Smooth muscle cell of the pulmonary artery (primary cell): Measurements from ENCODE around the gene TAT. TPM values are rescaled to one million over a fixed set of nuclear protein-coding genes. Genes with fewer than 3 reads are reported as not detected.

ENCODE experiments used
- total RNA-seq: library from RNA; depleted of rRNA; stranded (reverse); fragments of >200 nt; gene quantifications from 2 replicates; pipeline ENCODE4 v1.2.3, GENCODE V29; 2014

Gene TAT
- total RNA-seq = not detected in 2 replicates

DNA sequence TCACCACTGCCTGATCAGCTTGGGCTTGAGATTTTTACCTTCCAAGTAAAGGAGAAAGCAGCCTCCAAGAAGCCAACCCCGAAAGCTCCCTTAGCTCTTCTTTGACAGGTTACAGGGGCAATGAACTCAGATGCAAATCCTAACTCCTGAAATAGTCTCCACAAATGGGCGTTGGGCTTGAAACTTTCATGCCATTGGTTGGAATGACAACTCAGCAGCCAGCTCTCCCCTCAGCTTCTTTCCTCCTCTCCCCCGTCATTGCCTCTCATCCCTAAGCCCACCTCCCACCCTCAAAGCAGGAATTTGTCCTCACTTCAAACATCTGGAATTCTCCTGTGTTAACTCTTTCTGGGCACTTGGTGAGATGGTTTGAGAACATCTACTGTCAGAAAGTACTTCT is at the start of gene TAT:
TAT (minus strand) TSS at position 122 of the 400 bp plus-strand sequence. CDS start 677 bp downstream, outside the sequence.

DNA sequence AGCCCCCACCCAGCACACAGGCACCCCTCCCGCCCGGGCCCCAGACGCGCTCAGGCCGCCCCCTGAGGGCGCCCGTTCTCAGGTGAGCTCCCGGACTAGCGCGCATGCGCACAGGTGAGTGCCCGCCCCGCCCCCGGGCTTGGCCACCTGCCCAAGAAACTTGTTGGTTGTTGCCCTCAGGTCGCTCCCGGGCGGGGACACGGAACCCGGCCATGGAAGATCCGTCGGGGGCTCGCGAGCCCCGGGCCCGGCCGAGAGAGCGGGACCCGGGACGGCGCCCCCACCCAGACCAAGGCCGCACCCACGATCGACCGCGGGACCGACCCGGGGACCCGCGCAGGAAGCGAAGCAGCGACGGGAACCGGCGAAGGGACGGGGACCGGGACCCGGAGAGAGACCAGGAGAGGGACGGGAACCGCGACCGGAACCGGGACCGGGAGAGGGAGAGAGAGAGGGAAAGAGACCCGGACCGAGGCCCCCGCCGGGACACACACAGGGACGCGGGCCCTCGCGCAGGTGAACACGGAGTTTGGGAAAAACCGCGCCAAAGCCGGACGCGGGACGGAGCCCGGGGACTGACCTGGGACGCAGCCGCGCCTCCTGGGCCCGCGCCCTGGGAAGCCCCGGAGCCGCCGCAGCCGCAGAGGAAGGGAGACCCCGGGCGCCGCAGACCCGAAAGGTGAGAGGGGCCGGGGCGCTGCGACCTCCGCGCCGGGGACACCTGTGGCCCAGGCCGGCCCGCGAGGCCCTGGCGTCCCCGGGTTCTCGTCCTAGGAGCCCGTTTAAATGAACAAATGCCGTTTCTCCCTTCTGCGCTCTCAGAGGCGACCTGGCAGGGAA is 49.3 kb upstream of the TAT start, which contains the start of gene MARVELD3:
MARVELD3 (plus strand) TSS at position 167 of the 840 bp plus-strand sequence; CDS start at position 213, 46 bp downstream.

DNA sequence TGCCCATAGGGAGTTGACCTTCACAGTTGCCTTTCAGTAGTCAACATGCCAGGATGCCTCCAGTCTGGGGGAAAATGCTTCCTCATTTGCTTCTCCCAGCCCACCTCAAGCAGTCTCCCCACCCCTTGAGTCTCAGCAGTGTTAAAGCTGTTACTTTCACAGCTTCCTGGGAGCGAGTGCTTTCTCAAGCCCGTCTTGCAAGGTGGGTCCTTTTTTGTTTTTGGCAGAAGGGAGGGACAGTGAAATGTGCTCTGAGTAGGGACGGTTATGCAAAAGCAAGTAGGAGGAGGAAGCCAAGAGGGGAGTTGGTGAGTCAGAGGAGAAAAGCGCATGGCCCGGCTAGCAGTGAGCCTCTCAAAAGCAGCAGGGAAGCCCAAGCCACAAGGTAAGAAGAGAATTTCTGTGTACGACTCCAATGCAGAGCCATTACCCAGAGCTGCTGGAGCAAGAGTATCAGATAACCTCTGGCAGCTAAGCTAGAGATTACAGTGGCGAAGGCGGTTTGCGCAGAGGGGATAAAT is 50.7 kb downstream of the TAT start, which contains the start of gene CHST4:
CHST4 (plus strand) TSS at position 316 of the 521 bp plus-strand sequence. CDS start 10,252 bp downstream, outside the sequence.

Other genes starting within 250 kb of the TAT start
- 0.46 and 1.3 TPM in 2 replicates for gene CALB2, start 218.4 kb downstream of the TAT start, total RNA-seq
- not detected in 2 replicates for gene TLE7, start 135.0 kb downstream of the TAT start, total RNA-seq
- gene ZNF23, start 114.8 kb downstream of the TAT start, total RNA-seq = 8.4 and 10.2 TPM in 2 replicates
- 2.2 and 2.9 TPM in 2 replicates for gene ZNF19, start 87.8 kb downstream of the TAT start, total RNA-seq
- gene CHST4, start 50.7 kb downstream of the TAT start, total RNA-seq = 0.07 TPM in 1 of 2 replicates, not detected in the other
- 0.07 TPM in 1 of 2 replicates, not detected in the other for gene MARVELD3, start 49.1 kb upstream of the TAT start, total RNA-seq
- 8.5 and 9.0 TPM in 2 replicates for gene PHLPP2, start 147.6 kb upstream of the TAT start, total RNA-seq
- 61.9 and 80.3 TPM in 2 replicates for gene AP1G1, start 231.7 kb upstream of the TAT start, total RNA-seq